Stimulated activated CD8-positive, alpha-beta memory T cell treated with anti-CD3 and anti-CD28 coated beads, Interleukin-4, amount 100 ng/mL, for 1 hour (primary cell): ENCODE data around the gene LRRN3.

ENCODE experiments used
- DNase-seq, 2 donors: peaks; one replicate each; pipeline ENCODE4 v3.0.0-alpha.2; 2020; ENCODE audit warnings: low read depth in 2 of 2, low spot score in 1 of 2

LRRN3 gene

GRCh38 chr7:111162692-111163091 is 71.8 kb downstream of the LRRN3 start:
- DNase-seq: no peak

DNA sequence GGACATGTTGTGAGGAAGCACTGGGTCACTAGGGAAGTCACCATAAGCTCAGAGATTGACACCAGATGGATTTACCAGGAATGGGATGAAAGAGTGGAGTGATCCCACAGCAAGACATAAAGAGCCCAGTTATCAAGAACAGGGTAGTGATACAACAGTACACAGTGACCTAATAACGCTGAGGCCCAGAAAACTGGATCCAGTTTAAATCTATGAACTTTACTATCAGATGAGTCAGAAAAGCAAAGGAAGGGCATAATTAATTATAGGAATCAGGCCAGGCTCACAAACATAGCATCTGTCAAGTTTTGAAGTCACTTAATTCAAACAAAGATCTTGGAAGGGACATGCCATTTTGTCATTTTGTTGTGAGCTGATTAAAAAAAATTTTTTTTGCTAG is 73.5 kb downstream of the LRRN3 start:
- no peak for DNase-seq

- DNase-seq: no peak
Observed at GRCh38 chr7:111168182-111168581, 77.3 kb downstream of the LRRN3 start.

- no peak for DNase-seq
Observed at GRCh38 chr7:111172564-111173257, 81.8 kb downstream of the LRRN3 start.

GRCh38 chr7:111173528-111173927 is 82.6 kb downstream of the LRRN3 start:
- DNase-seq: no peak

DNA sequence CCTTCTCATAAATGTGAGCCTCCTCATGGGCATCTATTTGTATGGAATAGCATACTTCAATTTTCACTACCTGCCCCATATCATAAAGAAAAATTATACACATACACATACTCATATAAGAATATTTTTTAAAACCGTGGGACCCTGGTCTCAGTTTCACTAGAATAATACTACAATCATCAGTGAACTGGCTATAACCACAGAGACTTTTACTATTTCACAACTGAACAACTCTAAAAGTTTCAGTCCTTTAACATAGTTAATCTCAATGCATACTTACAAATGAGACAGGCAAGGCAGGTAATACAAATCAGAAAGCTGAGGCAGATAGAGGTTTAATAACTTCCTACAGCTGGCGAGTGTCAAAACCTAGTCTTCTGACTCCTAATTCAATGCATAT is 83.1 kb downstream of the LRRN3 start:
- no peak for DNase-seq

GRCh38 chr7:111174510-111174909 is 83.6 kb downstream of the LRRN3 start:
- DNase-seq: no peak
